ENCODE data around the gene SORCS2.

The SORCS2 gene

DNA sequence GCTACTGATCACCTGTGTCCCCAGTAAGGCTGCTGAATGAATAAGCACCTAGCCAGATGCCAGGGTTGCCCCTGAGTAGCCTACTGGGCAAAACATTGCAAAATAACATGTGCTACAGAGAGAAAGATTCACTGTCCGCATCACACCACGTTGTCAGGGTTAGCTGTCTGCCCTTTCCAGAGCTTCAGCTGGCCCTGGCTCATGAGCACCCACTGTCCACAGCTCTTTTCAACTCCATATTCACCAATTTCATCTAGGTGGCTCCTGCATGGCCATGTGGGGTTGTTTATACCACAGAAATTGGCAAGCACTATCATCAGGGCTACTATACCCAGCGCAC lies 470.1 kb downstream of the SORCS2 start:
- DNase-seq: no peak

DNA sequence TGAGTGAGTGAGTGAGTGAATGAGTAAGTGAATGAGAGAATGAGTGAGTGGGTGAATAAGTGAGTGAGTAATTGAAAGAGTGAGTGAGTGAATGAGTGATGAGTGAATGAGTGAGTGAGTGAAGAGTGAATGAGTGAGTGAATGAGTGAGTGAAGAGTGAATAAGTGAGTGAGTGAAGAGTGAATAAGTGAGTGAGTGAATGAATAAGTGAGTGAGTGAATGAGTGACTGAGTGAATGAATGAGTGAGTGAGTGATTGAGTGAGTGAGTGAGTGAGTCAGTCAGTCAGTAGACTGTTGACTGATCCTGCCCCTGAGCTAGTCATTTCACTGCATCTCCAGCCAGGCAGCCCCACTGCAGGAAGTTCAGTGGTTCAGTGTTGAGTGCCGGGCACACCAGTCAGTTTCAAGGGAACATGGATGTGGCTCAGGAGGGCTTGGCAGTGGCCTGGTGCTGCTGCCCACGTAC lies 470.8 kb downstream of the SORCS2 start:
- DNase-seq: no peak

DNA sequence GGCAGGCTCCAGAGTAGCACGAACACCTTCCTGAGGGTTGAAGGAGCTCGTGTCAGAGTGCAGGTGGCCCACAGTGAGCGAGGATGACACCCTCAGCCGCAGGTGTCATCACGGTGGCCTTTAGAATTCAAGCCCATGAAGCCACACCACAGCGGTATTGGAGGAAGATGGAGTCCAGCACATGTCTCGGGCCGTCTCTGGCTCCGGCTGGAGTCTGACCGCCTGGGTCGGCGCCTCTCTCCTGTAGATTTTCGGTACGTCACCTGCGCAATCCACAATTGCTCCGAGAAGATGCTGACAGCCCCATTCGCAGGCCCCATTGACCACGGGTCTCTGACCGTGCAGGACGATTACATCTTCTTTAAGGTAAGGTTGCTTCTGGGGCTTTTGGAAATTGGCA lies 471.8 kb downstream of the SORCS2 start:
- DNase-seq: no peak

DNA sequence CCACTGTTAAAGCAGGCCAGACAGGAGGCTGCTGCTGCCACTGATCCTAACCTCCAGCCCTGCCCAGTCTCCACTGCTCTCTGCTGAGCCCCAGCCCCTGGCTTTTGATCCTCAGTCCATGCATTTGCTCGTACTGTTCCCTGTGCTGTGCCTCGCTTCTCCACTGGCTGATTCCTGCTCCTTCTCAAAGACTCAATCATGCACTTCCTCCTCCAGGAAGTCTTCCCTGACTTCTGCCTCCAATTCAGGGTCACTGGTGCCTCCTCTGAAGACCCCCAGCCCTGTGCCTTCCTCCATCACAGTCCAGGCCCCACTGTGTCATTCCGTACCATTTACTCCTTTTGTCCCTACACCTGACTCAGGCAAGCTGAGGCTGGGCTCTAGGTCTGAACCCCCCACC lies 473.0 kb downstream of the SORCS2 start:
- no peak for DNase-seq

DNA sequence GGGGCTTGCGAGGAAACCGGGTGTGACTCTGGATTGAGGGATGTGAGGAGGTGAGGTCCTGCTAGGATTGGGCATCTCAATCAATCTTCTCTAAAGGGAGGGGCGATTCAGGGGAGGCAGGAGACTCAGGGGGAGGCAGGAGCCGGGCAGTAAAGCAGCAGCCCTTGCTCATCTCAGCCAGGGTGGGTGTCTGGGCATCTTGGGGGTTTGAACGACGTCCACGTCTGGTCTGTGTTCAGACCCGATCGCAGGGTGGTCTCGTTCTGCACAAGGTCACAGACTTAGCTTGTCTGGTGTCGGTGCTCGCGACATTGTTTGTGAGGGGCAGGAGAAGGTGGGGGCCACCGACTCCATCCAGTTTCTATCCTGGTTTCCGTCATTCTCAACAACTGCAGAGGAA lies 473.7 kb downstream of the SORCS2 start:
- no peak for DNase-seq

DNA sequence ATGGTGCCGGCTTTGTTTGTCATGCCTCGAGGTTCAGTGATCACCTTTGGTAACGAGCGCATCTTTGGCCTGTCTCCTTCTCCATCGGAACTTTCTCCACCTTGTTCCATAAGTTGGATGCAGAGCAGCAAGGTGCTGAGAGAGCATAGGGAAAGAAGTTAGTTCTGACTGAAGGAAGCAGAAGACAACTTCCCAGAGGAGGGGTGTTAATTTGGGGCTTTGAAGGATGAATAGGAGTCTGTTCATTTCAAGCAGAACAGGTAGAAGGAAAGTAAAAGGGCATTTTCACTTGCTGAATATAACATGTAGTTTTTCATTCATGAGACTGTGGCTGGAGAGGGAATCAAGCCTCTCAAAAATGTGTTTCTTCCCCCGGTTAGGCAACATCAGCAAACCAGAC lies 474.4 kb downstream of the SORCS2 start:
- no peak for DNase-seq

DNA sequence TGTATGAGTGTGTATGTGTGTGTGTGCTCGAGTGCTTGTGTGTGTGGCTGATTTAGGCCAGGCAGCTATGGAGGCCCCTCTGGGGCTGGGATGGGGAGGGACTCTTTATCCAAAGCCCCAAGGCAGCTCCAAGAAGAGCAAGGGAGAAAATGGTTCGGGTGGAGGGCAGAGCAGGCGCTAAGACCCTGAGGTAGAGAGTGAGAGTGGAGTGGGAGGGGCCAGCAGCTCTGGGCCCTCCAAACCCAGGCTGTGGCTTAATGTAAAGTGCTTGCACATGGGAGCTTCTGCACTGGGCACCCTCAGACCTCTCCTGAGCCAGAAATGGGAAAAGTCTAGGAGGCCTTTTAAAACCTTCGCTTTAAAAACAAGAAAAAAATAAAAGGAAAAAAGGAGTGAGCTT lies 475.9 kb downstream of the SORCS2 start:
- DNase-seq: no peak

DNA sequence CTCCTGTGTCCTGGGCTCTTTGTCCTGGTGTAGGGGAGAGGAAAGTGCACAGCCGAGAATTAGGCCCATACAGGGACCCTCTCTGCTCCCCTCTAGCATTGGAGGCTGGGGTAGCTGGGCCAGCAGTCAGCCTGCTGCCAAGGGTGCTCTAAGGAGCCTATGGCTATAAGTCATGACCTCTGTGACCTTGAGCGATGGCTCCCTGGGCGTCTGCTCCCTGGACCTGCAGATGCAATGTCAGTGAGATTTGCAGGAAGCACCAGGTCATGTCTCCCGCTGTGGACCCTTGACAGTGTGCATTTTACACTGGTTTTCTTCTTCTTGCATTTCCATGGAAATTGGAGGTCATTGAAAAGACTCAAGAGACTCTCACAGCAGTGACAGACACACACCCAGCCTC lies 476.5 kb downstream of the SORCS2 start:
- no peak for DNase-seq

DNA sequence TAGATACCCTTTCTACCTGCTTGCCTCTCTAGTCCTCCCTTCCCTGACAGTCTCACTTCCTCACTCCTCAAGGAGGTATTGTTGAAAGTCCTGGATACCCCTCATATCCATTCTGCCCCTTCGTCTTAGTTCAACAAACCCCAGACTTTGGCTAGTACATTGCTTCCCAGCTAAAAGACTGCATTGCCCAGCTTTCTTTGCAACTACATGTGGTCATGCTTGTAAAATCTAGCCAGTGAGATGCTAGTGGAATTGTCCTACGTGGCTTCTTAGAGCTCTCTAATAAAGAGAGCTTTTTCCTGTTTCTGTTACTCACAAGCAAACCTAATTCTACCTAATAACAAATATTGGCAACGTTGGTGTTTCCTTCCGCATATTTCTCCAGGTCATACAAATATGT lies 480.3 kb downstream of the SORCS2 start:
- no peak for DNase-seq

DNA sequence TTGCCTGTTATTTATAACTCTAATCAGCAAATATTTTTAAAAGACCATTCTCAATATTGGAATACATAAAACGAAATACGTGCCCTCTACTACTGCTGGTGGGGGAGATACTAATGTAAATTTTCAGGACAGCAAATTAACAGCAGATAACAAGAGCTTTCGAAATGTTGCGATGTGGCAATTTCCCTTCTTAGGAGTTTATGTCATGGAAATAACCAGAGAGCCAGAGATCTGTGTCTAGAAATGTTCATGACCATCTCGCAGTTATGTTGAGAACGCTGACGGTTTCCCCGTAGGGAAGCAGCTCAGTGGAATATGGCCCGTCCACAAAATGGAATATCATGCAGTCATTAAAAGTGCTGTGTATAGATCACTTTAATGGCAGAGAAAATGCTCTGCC lies 480.8 kb downstream of the SORCS2 start:
- no peak for DNase-seq

DNA sequence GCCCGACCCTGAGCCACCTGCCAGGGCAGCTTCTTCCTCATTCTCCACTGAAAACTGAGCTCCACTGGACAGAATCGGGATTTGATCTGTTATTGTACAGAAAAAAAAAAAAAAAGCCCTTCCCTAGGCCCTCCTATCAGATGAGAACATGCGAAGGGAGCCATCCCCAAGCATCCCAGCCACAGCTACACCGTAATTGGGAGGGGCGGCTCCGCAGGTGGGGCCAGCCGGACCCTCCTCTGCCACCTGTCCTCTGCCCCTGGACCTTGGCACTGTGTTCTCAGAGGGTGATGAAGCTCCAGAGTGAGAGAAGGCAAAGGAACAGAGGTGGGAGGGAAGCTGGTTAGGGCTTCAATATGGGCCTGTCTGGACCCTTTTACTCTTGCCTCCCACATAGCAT lies 482.4 kb downstream of the SORCS2 start:
- no peak for DNase-seq

DNA sequence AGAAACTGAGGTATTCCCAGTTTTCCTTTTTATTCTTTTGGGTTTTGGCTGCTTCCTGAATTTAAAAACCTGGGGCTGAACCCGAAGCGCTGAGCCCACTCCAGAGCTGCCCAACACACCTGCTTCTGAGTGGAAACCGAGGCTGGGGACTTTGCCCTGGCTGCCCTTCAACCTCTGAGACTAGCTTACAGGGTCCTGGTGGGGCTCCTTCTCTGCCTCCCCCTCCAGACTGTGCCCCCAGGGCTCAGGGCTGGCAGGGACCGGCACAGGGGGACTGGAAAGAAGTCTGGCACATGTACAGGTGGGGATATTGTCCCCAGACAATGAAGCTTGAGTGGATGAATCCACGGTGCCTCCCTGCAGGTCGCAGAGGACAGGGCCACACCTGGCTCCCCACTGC lies 482.8 kb downstream of the SORCS2 start:
- DNase-seq: no peak

DNA sequence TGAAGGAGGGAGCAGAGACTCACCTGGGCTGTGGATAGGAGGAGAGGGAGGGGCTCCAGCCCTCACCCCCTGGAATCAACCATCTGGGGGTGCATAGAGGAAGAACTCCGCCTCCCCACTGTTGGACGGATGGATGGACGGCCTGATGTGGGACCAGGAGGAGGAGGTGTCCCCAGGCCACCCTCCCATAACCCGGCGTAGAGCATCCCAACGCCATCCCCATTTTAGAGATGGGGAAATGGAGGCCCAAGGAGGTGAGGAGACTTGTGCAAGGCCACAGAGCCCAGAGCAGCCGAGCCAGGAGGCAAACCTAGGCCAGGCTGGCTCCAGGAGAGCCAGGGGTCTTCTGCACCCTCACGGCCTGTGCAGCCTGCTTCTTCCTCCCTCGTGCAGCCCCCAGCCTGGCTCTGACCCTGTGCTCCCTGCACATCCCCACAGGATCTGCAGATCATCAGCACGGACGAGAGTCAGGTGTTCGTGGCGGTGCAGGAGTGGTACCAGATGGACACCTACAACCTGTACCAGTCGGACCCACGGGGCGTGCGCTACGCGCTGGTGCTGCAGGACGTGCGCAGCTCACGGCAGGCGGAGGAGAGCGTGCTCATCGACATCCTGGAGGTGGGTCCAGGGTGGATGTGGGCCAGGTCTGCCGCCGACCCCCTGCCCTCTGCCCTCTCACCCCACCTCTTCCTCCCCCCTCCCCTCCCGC lies 483.4 kb downstream of the SORCS2 start:
- no peak for DNase-seq

DNA sequence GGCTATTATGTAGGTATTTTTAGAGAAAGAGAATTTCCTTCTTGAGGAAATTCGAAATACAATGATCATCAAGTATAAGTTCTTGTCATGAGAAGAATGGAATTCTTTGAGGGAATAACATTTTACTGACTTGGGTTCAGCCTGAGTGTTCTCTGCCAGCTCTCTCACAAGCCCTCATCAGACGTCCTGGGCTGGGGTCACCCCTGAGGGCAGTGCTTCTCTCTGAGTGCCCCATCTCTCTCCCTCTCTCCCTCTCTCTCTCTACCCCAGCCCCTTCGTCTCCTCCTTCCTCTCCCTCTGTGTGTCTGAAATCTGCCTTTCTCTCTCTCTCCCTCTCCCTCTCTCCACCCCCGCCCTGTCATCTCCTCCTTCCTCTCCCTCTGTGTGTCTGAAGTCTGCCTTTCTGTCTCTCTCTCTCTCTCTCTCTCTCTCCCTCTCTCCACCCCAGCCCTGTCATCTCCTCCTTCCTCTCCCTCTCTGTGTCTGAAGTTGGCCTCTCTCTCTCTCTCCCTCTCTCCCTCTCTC lies 484.1 kb downstream of the SORCS2 start:
- DNase-seq: no peak

DNA sequence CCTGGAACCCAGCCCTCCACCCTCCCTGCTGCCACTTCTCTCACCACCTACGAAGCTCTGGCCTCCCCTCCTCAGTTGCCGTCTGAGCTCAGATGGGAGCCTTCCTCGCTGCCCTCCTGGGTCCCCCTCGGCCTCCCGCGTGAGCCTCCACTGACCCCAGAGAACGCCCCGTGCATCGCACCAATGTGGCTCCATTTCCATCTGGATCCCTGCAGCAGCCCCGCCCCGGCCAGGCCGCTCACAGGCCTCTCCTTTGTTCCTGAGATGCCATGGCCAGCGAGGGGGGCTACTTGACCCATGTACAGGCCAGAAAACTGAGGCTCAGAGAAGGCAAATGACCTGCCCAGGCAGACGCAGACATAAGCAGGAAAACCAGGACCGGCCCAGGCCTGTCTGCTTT lies 484.7 kb downstream of the SORCS2 start:
- no peak for DNase-seq

DNA sequence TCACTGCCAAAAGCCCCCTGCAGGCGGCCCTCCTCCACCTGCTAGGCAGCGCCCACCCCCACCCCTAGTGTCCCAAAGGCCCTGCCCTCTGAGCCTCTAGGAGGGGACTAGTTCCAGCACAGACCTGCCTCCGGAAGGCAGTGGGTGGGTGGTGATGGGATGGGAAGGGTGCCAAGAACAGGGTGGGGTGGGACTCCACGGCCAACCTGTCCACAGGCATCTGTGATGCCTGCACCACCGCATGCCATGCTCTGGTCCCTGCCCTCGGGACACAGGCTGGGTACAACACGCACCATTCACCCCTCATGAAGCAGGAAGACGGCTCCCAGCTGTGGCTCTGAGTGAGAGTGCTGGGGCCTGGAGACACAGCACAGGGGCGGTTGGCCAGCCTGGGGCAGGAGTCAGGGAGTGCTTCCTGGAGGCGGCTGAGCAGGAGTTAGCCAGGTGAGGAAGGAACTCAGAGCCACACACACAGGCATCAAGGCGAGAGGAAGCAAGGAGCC lies 485.5 kb downstream of the SORCS2 start:
- DNase-seq: peak; percentile 41

DNA sequence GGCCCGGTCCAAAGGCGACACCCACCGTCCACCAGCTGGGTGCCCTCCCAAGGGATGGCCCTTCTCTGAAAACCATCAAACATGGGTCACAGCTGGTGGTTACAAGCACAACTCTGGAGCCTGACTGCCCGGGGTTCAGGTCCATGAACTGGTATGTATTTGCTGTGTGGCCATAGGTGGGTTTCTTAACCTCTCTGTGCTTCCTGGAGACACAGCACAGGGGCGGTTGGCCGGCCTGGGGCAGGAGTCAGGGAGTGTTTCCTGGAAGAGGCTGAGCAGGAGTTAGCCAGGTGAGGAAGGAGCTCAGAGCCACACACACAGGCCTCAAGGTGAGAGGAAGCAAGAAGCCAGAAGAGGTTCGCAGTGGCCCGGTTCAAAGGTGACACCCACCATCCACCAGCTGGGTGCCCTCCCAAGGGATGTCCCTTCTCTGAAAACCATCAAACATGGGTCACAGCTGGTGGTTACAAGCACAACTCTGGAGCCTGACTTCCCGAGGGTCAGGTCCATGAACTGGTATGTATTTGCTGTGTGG lies 486.0 kb downstream of the SORCS2 start:
- DNase-seq: no peak

DNA sequence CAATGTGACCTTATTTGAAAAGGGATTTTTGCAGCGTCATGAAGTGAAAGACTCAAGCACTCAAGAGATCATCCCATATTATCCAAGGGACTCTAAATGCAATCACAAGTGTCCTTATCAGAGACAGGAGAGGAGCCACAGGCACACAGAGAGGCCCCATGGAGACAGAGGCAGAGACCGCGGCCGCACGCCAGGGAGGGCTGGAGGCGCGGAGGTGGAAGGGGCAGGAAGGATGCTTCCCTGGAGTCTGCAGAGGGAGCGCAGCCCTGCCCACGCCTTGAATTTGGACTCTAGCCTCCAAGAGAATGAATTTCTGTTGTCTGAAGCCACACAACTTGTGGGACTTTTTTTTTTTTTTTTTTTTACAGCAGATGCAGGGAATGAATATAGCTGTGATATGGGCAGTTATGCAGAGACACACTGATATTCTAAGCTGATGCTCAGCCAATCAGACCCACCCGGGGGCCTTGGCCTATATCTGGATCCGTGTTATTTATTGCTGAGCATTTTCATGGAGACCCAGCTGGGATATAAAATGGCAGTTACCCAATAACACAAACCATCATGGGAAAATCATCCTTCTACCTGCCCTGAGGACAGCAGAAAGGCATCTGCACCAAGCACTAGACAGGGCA lies 487.2 kb downstream of the SORCS2 start:
- DNase-seq: no peak

DNA sequence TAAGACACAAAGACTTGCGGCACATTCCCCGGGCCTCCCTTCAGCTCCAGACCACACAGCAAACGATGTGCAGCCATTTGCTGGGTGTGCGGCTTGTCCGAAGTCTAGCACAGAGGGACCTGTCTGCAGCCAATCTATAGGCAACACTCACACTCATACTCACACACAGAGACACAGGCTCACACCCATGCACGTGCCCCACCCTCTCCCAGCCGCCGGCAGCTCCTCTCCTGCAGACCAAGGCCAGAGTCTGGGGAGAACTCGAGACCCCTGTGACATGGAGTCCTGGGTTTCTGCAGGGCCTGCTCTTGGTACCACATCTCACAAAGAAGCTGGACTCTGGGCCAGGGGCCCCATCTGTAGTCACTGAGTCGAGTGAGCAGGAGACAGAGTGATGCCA lies 487.8 kb downstream of the SORCS2 start:
- no peak for DNase-seq

DNA sequence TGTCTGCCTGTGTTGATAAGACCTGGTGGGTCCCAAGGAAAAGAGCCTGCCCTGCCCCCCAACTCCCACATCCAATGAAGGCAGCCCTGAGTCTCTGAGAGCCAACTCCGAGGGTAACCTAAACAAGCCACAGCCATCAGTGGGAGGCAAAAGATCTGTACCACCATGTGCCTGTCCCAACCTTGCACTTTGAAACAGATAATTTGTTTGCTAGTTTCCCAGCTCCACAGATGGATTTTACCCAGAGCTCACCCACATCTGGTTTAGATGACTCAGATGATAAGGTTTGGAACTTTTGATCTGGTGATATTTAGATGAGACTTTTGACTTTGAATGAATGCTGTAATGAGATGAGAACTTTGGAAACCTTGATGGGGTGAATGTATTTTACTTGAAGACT lies 488.4 kb downstream of the SORCS2 start:
- DNase-seq: no peak

DNA sequence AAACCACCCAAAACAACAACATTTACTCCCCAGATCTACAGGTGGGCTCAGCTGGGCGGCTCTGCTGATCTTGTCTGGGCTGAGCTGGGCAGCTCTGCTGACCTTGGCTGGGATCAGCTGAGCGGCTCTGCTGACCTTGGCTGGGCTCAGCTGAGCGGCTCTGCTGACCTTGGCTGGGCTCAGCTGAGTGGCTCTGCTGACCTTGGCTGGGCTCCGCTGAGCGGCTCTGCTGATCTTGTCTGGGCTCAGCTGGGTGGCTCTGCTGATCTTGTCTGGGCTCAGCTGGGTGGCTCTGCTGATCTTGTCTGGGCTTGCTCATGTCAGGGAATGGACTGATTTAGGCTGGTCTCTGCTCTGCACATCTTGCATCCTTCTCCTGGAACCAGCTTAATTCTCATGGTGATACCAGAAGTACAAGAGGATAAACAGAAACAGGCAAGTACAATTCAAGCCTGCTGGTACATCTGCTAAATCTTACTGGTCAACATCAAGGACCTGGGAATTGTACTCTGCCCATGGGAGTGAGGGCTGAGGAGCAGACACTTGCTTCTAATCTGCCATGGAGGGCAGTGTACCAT lies 490.9 kb downstream of the SORCS2 start:
- DNase-seq: no peak

DNA sequence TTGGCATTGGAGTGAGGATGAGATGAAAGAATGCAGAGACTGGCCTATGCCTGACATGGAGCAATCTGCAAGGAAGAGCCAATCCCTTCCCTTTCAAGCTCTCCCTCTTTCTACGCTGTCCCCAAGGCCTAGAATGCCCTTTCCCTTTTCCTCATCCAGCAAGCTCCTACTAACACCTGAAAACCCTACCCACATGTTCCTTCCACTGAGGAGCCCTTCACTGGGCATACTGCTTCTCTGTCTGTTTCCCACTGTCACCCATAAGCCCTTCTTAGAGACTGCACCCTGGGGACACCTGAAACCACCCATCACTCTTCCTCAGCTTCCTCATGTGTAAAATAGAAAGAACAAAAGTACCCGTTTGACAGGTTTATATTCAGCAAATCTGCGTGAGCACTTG lies 492.0 kb downstream of the SORCS2 start:
- DNase-seq: no peak

DNA sequence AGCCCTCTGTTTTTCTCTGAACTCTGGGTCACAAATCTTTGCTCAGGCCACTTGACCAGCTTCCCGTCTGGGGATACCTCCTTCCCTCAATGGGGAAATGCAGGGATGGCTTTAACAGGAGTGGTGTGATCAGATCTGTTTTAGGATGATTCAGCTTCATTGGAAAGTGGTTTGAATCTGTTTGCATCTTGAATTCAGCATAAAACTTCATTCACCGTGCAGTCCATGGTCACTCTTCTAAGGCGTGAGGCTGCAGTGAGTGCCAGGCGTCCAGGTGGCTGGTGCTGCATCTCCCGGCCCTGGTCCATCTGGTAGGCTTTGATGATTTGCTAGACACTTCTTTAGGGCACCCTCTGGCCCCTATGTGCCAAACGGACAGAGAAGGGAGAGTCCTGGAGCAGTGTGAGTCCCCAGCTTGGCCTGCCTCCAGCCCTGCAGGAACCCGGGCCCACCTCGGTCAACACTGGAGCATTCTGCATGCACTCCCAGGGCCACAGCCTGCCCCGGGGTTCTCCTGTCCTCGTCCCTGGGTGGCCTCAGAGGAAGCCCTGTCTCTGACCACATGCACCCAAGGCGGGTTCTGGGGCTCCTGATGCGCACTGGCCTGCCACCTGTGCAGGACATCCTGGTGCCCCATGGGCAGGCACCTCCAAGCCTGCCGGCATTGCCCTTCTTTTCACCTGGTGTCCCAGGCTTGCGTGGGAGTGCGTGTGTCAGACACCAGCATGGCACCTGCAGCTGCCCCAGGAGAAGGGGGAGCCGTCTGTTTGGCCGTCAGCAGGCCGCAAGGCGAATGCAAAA lies 493.9 kb downstream of the SORCS2 start:
- DNase-seq: no peak

Measured in NCI-H1694 treated with DMSO at 0.1 percent for 48 hours (cell line).